Activated CD8-positive, alpha-beta T cell treated with anti-CD3 and anti-CD28 coated beads, Interleukin-2, amount 10 ng/mL, durations not matched to agents 7 days and 5 days (primary cell): ENCODE measurements around the gene EXTL1. TPM values are rescaled to one million over a fixed set of nuclear protein-coding genes. Genes with fewer than 3 reads are reported as not detected.

Experiments
- ATAC-seq: fragments of 150-1000 bp; cut with Tn5 transposase; one replicate; pipeline ENCODE4 v1.10.0; 2021; ENCODE audit warnings: moderate library complexity
- CTCF ChIA-PET: fragments of 350-600 bp; sonication (Branson Sonifier 250); formaldehyde crosslinking; loops from one replicate; lab custom pipeline; 2021; ENCODE audit warnings: antibody characterized with exemption; lab: Charles Lee
- POLR2A ChIA-PET: fragments of 350-600 bp; sonication (Branson Sonifier 250); formaldehyde crosslinking; loops from one replicate; lab custom pipeline; 2021; ENCODE audit warnings: antibody characterized with exemption; lab: Charles Lee
- DNase-seq: peaks from one replicate; pipeline ENCODE4 v3.0.0-alpha.2; 2020
- H3K27ac Mint-ChIP-seq: one replicate; pipeline ENCODE4 v1.8.0; 2021; ENCODE audit warnings: mild to moderate bottlenecking, mixed read lengths
- H3K27me3 Mint-ChIP-seq: one replicate; pipeline ENCODE4 v1.8.0; 2021; ENCODE audit warnings: low read depth, mixed read lengths
- H3K36me3 Mint-ChIP-seq: one replicate; pipeline ENCODE4 v1.8.0; 2021; ENCODE audit warnings: low read depth, mixed read lengths
- H3K4me1 Mint-ChIP-seq: one replicate; pipeline ENCODE4 v1.8.0; 2021; ENCODE audit warnings: low read depth, mixed read lengths
- H3K4me3 Mint-ChIP-seq: one replicate; pipeline ENCODE4 v1.8.0; 2021; ENCODE audit warnings: mild to moderate bottlenecking, mixed read lengths
- H3K9me3 Mint-ChIP-seq: one replicate; pipeline ENCODE4 v1.8.0; 2022; ENCODE audit warnings: mixed read lengths; ENCODE audit not compliant: insufficient read depth
- total RNA-seq, 2 experiments: library from RNA; stranded (reverse); gene quantifications; one replicate each; pipeline ENCODE4 v1.2.3, GENCODE V29; 2021

EXTL1 gene
- total RNA-seq, 2 experiments from 2014 or later = not detected

DNA sequence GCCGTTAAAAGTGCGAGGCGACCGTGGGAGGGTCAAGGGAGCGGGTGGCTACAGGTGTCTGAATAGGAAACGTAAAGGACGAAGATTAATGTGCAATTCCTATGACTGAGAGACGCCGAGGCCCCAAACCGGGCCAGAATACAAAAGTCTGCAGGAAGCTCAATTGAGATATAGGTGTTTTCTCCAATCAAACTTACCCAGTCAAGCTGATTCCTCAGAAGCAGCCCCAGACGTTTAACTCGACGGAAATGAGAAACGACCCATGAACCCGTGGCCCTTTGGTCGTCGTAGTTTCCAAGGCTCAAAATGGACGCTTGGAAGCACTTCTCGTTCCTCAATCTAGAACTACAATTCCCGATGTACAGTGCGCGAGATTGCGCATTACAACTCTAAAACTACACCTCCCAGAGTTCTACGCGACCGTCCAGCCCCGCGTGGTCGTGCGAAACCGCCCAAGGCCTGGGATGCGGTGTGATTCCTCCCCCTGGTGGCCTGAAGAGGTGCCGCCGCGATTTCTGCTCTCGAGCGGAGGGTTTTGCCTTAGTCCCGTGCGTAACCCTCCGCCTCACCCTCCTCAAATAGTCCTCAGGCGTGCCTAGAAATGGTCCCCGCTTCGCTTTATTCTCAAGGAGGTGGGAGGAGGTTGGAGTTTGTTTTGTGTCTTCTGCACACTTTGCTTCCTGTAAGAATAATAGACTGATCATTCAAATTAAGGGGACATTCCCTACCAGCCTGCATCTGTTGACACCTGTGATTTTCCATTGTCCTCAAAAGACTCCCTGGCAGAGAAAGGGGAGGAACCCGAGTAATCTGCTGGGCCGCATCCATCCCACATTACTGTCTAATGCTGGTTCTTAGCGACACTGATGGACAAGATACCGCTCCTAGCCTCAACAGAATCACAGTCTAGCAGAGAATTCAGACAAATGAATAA, 23.5 kb upstream of the EXTL1 start, which contains the start of gene PAFAH2:
TSS of gene PAFAH2 (minus strand) at position 236 of the 934 bp plus-strand sequence. CDS start 7,247 bp downstream, outside the sequence.
- CTCF ChIA-PET = interaction anchor here (0.6 to 12.9 kb wide), 60 partner anchors 8 to 1727 kb away, joined by 3 to 610 read pairs (median 4); partner anchors contain the start of genes MTFR1L, PAQR7, STMN1 and ZNF593
- Mint-ChIP-seq H3K36me3 (peaks cover 2% of the 10 kb centered on the region), H3K27ac (peak within 1 kb of the TSS; percentile 95), H3K4me3 (peak within 1 kb of the TSS; percentile 93), H3K4me1 (peaks cover 30% of the 10 kb centered on the region), H3K9me3 (no peaks in the 10 kb centered on the region), H3K27me3 (no peaks in the 10 kb centered on the region)
- POLR2A ChIA-PET = interaction anchor here (0.6 to 2.6 kb wide), 16 partner anchors 12 to 451 kb away, joined by 3 to 53 read pairs (median 4); partner anchors contain the start of gene STMN1
- DNase-seq = peak; percentile 99
- peak; percentile 97 for ATAC-seq

DNA sequence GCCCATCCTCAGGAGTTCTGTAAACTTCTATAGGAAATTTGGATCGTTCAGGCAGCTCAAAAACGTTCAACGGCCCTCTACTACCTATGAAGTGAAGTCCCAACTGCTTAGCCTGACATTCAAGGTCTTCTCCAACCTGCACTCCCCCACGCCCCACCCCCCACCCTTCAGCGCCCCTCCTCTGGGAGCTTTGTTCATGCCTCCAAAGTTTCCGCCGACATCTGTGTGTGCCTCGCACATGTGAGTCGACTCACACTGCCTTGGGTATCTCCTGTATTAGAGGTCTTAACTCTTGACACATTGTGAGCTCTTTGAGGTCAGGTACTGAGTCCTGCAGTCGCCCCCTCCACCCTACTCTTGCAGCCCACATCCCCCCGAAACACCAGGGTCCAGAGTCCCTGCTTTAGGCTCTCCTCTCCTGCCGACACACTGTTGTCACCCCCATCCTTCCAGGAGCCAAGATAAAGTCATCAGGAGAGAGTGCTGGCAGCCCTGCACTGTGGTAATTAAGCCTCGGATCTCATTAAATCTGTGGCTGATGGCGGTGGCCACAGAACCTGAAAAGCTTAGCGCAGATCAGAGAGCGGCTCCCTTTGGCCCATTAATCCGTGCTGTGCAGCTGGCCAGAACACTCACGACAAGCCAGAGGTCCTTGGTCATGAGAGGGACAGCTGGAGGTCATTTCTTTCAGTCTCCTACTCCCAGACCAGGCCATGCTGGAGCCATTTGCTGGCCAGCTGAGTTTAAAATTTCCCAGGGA, 22.4 kb upstream of the EXTL1 start:
- Mint-ChIP-seq H3K4me3 (no peak overlapping the region), H3K9me3 (no peaks in the 10 kb centered on the region), H3K27me3 (peaks cover 1% of the 10 kb centered on the region), H3K4me1 (peaks cover 24% of the 10 kb centered on the region), H3K27ac (peak overlapping the region; percentile 3), H3K36me3 (peaks cover 2% of the 10 kb centered on the region)
- ChIA-PET POLR2A (interaction anchor here (0.8 kb wide), 1 partner anchor 179 kb away, joined by 3 read pairs; no protein-coding TSS in a partner anchor), CTCF (interaction anchor here (0.7 to 12.9 kb wide), 5 partner anchors 9 to 100 kb away, joined by 3 to 610 read pairs (median 3); partner anchors contain the start of gene STMN1)
- ATAC-seq (no peak), DNase-seq (no peak)

DNA sequence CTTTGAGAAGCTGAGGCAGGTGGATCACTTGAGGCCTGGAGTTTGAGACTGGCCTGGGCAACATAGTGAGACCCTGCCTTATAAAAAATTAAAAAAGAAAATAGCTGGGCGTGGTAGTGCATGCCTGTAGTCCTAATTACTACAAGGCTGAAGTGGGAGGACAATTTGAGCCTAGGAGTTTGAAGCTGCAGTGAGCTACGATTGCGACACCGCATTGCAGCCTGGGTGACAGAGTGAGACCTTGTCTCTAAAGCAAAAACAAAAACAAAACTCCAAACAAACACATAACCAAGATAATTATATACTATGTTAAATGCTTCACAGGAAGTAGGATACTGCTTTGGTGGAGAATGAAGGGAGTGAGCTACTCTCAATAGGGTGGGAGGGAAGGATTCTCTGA, 18.3 kb upstream of the EXTL1 start:
- peaks cover 11% of the 10 kb centered on the region for H3K27me3 Mint-ChIP-seq
- ChIA-PET CTCF (interaction anchor here (12.9 kb wide), 1 partner anchor 104 kb away, joined by 610 read pairs; the partner anchor contains the start of gene STMN1), POLR2A (no interaction called here)
- ATAC-seq (no peak), DNase-seq (no peak)
- H3K4me3 Mint-ChIP-seq = no peak overlapping the region
- H3K4me1 Mint-ChIP-seq = peaks cover 6% of the 10 kb centered on the region
- no peaks in the 10 kb centered on the region for H3K36me3 Mint-ChIP-seq
- no peak overlapping the region for H3K27ac Mint-ChIP-seq
- H3K9me3 Mint-ChIP-seq = no peaks in the 10 kb centered on the region

DNA sequence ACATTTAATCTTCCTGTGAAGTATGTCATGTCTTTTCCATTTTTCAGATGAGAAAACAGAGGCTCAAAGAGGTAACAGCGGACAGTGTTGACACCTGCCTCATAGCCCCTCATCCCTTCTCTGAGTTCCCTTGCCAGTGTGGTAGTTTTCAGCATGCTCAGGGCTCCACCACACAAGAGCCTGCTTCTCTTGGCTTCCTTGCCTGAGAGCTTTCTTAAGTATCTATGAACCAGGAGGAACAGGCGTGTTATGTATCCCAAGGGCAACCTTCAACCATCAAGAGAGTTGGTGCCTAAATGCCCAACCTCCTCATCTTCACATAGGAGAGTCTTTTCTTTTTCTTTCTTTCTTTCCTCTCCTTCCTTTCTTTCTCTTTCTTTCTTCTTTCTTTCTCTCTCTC, 17.8 kb upstream of the EXTL1 start:
- peaks cover 1% of the 10 kb centered on the region for H3K4me1 Mint-ChIP-seq
- no peak overlapping the region for H3K27ac Mint-ChIP-seq
- H3K27me3 Mint-ChIP-seq = peaks cover 11% of the 10 kb centered on the region
- H3K9me3 Mint-ChIP-seq = no peaks in the 10 kb centered on the region
- no peak for ATAC-seq
- H3K4me3 Mint-ChIP-seq = no peak overlapping the region
- DNase-seq = no peak
- H3K36me3 Mint-ChIP-seq = no peaks in the 10 kb centered on the region
- ChIA-PET POLR2A (no interaction called here), CTCF (interaction anchor here (1.5 to 12.9 kb wide), 2 partner anchors 104 to 166 kb away, joined by 4 to 610 read pairs; partner anchors contain the start of gene STMN1)

GRCh38 chr1:26005434-26006105, 16.0 kb upstream of the EXTL1 start:
- ATAC-seq (no peak), DNase-seq (no peak)
- no peaks in the 10 kb centered on the region for H3K36me3 Mint-ChIP-seq
- H3K27me3 Mint-ChIP-seq = peaks cover 12% of the 10 kb centered on the region
- ChIA-PET CTCF (interaction anchor here (1.2 to 12.9 kb wide), 3 partner anchors 37 to 168 kb away, joined by 4 to 610 read pairs (median 5); partner anchors contain the start of gene STMN1), POLR2A (no interaction called here)
- no peak overlapping the region for H3K27ac Mint-ChIP-seq
- H3K9me3 Mint-ChIP-seq = no peaks in the 10 kb centered on the region
- no peaks in the 10 kb centered on the region for H3K4me1 Mint-ChIP-seq
- H3K4me3 Mint-ChIP-seq = no peak overlapping the region

- POLR2A ChIA-PET = no interaction called here
- H3K4me1 Mint-ChIP-seq = no peaks in the 10 kb centered on the region
- CTCF ChIA-PET = no interaction called here
Measured at GRCh38 chr1:26006710-26007109, 14.9 kb upstream of the EXTL1 start.

DNA sequence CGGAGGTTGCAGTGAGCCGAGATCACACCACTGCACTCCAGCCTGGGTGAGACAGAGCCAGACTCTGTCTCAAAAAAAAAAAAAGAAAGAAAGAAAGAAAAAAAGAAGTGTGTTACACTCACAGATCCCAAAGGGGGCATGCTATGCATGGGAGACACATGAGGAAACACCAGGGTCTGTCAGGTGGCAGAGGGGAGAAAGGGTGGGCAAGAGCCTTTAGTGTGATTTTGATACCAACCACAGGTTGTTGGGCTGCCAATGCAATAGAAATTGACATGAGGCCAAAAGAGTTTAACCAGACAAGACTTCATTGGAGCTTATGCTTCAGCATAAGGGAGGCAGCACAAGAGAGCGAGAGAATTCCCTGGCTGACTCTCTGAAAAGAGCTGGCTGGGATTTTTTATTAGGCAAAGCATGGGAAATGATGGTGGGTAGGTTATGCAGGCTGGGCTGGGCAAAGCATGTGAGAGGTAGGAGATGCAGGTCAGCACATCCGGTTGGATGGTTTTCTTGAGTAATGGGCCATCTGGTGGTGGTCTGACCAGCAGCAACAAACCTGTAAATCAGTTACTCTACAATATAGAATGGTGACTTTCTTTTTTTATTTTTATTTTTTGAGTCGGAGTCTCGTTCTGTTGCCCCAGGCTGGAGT, 11.7 kb upstream of the EXTL1 start:
- POLR2A ChIA-PET = interaction anchor here (1.1 kb wide), 1 partner anchor 12 kb away, joined by 3 read pairs; the partner anchor contains the start of gene PAFAH2

More at GRCh38 chr1:26006710-26007109, 14.9 kb upstream of the EXTL1 start:
- H3K4me3 Mint-ChIP-seq = no peak overlapping the region
- H3K27me3 Mint-ChIP-seq = peaks cover 19% of the 10 kb centered on the region
- H3K9me3 Mint-ChIP-seq = no peaks in the 10 kb centered on the region
- ATAC-seq (no peak), DNase-seq (no peak)
- no peaks in the 10 kb centered on the region for H3K36me3 Mint-ChIP-seq
- H3K27ac Mint-ChIP-seq = no peak overlapping the region

DNA sequence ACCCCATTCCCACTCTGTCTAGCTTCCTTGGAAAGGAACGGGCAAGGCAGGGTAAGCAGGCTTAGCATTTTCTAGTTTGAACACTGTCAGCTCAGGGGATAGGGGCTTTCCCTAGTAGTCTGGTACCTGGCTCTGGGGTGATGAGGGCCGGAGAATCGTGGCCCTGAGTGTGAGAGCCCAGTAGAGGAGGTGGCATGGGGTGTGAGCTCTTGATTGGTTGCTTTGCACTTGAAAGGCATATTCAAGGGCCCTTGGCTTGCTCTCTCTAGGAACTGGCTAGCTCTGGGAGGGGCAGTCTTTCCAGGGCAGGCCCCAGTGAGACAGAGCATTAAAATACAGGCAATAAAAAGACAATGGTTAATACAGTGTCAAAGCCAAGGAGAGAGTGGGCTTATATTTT, 10.8 kb upstream of the EXTL1 start:
- H3K36me3 Mint-ChIP-seq = no peaks in the 10 kb centered on the region

More for the DNA sequence above, 11.7 kb upstream of the EXTL1 start:
- H3K9me3 Mint-ChIP-seq = no peaks in the 10 kb centered on the region
- H3K4me3 Mint-ChIP-seq = no peak overlapping the region
- H3K27me3 Mint-ChIP-seq = peaks cover 13% of the 10 kb centered on the region
- no peaks in the 10 kb centered on the region for H3K36me3 Mint-ChIP-seq
- DNase-seq (no peak), ATAC-seq (no peak)
- no peak overlapping the region for H3K27ac Mint-ChIP-seq
- CTCF ChIA-PET = interaction anchor here (0.9 to 1.8 kb wide), 5 partner anchors 10 to 224 kb away, joined by 3 to 9 read pairs (median 4); partner anchors contain the start of genes CEP85 and PAFAH2
- H3K4me1 Mint-ChIP-seq = no peaks in the 10 kb centered on the region

DNA sequence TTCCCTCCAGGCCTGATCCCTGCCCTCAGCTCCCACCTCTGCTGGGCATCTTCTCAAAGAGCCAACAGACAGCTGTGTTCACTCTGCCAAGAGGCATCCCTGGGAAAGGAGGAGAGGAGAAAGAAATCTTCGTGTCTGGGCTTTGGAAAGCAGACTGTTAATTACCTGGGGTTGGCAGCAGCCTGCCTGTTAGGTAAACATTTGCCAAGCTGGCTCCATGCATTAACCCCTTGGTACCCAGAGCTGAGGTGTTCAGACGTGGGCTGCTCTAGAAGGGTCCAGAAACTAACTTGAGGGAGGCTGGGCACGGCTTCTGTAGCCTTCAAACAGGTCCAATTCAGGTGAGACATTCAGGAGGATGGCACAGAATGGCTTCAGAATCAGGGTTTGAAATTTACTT, 8.7 kb upstream of the EXTL1 start:
- Mint-ChIP-seq H3K27me3 (peaks cover 8% of the 10 kb centered on the region), H3K4me1 (peaks cover 9% of the 10 kb centered on the region), H3K9me3 (no peaks in the 10 kb centered on the region), H3K27ac (no peak overlapping the region), H3K4me3 (no peak overlapping the region), H3K36me3 (no peaks in the 10 kb centered on the region)
- ATAC-seq (no peak), DNase-seq (no peak)
- ChIA-PET POLR2A (no interaction called here), CTCF (interaction anchor here (1.3 kb wide), 1 partner anchor 117 kb away, joined by 8 read pairs; no protein-coding TSS in a partner anchor)

More for the DNA sequence above, 10.8 kb upstream of the EXTL1 start:
- POLR2A ChIA-PET = interaction anchor here (0.6 to 1.1 kb wide), 2 partner anchors 13 to 278 kb away, joined by 3 read pairs; partner anchors contain the start of gene PAFAH2
- DNase-seq = no peak
- CTCF ChIA-PET = interaction anchor here (0.7 to 1.8 kb wide), 6 partner anchors 9 to 223 kb away, joined by 3 to 9 read pairs (median 4); partner anchors contain the start of genes CEP85 and PAFAH2
- Mint-ChIP-seq H3K9me3 (no peaks in the 10 kb centered on the region), H3K4me3 (no peak overlapping the region), H3K4me1 (no peaks in the 10 kb centered on the region), H3K27me3 (peaks cover 12% of the 10 kb centered on the region), H3K27ac (no peak overlapping the region)
- no peak for ATAC-seq

GRCh38 chr1:26014179-26014578, 7.4 kb upstream of the EXTL1 start:
- ChIA-PET CTCF (no interaction called here), POLR2A (no interaction called here)
- H3K4me1 Mint-ChIP-seq = peaks cover 18% of the 10 kb centered on the region
- H3K27me3 Mint-ChIP-seq = peaks cover 11% of the 10 kb centered on the region
- no peaks in the 10 kb centered on the region for H3K36me3 Mint-ChIP-seq
- DNase-seq = no peak
- ATAC-seq = no peak
- H3K9me3 Mint-ChIP-seq = no peaks in the 10 kb centered on the region
- no peak overlapping the region for H3K4me3 Mint-ChIP-seq
- no peak overlapping the region for H3K27ac Mint-ChIP-seq
